Effector memory CD4-positive, alpha-beta T cell (primary cell): Measurements from ENCODE around the gene LY6G5B.

ENCODE experiments used
- DNase-seq, 3 donors: peaks; one replicate each; pipeline ENCODE4 v3.0.0-alpha.2; 2020
- H3K27ac ChIP-seq: 2 replicates; pipeline ENCODE4 v1.7.0; 2013; ENCODE audit warnings: mild to moderate bottlenecking, low read length, moderate library complexity; ENCODE audit not compliant: insufficient read depth, poor library complexity, severe bottlenecking
- H3K27me3 ChIP-seq: replicated peaks from 2 replicates; pipeline ENCODE4 v1.7.0; 2013; ENCODE audit warnings: mild to moderate bottlenecking, low read length; ENCODE audit not compliant: insufficient read depth, control insufficient read depth, poor library complexity, severe bottlenecking
- H3K36me3 ChIP-seq: 2 replicates; pipeline ENCODE4 v1.7.0; 2013; ENCODE audit warnings: mild to moderate bottlenecking, low read length, moderate library complexity; ENCODE audit not compliant: control insufficient read depth, insufficient read depth
- H3K4me1 ChIP-seq: 2 replicates; pipeline ENCODE4 v1.7.0; 2013; ENCODE audit warnings: low read length, mild to moderate bottlenecking; ENCODE audit not compliant: control insufficient read depth, insufficient read depth, poor library complexity, severe bottlenecking
- H3K4me3 ChIP-seq: 2 replicates; pipeline ENCODE4 v1.7.0; 2013; ENCODE audit warnings: low read length, low read depth, mild to moderate bottlenecking; ENCODE audit not compliant: insufficient read depth, poor library complexity, severe bottlenecking
- H3K9me3 ChIP-seq: 2 replicates; pipeline ENCODE4 v1.7.0; 2013; ENCODE audit warnings: mild to moderate bottlenecking, low read length, moderate library complexity; ENCODE audit not compliant: control insufficient read depth

The LY6G5B gene

GRCh38 chr6:31655349-31656237 is 14.2 kb upstream of the LY6G5B start, which contains the start of gene APOM:
Gene APOM (plus strand): TSS chr6:31655894. CDS start chr6:31655967, 73 bp downstream.
- Histone ChIP-seq H3K27ac (no peak within 1 kb of the TSS), H3K36me3 (peaks cover 4% of the 10 kb centered on the region), H3K4me3 (no peak within 1 kb of the TSS), H3K4me1 (peaks cover 41% of the 10 kb centered on the region), H3K27me3 (no peaks in the 10 kb centered on the region), H3K9me3 (no peaks in the 10 kb centered on the region)
- DNase-seq, result no peak

GRCh38 chr6:31657406-31658157 is 12.2 kb upstream of the LY6G5B start:
- Histone ChIP-seq H3K4me3 (no peak overlapping the region), H3K27me3 (no peaks in the 10 kb centered on the region), H3K36me3 (peaks cover 9% of the 10 kb centered on the region), H3K27ac (no peak overlapping the region), H3K9me3 (no peaks in the 10 kb centered on the region), H3K4me1 (peaks cover 38% of the 10 kb centered on the region)
- DNase-seq, result no peak

- no peak for DNase-seq
- H3K9me3 ChIP-seq, result no peaks in the 10 kb centered on the region
- no peak overlapping the region for H3K27ac ChIP-seq
- H3K36me3 ChIP-seq, result peaks cover 9% of the 10 kb centered on the region
- H3K4me3 ChIP-seq, result no peak overlapping the region
- no peaks in the 10 kb centered on the region for H3K27me3 ChIP-seq
- H3K4me1 ChIP-seq, result peaks cover 38% of the 10 kb centered on the region
Observed at GRCh38 chr6:31658158-31658688, 11.6 kb upstream of the LY6G5B start.

- Histone ChIP-seq H3K27me3 (no peaks in the 10 kb centered on the region), H3K36me3 (peaks cover 9% of the 10 kb centered on the region)
Observed at GRCh38 chr6:31658983-31659648, 10.7 kb upstream of the LY6G5B start.

GRCh38 chr6:31659649-31660380 is 10.0 kb upstream of the LY6G5B start:
- peak overlapping the region; percentile 80 for H3K27ac ChIP-seq
- DNase-seq, result peak in 1 of 3 donors; percentile 18
- H3K4me3 ChIP-seq, result peak overlapping the region; percentile 82
- peaks cover 50% of the 10 kb centered on the region for H3K4me1 ChIP-seq
- no peaks in the 10 kb centered on the region for H3K27me3 ChIP-seq
- no peaks in the 10 kb centered on the region for H3K9me3 ChIP-seq
- peaks cover 9% of the 10 kb centered on the region for H3K36me3 ChIP-seq

More at GRCh38 chr6:31658983-31659648, 10.7 kb upstream of the LY6G5B start:
- H3K9me3 ChIP-seq, result no peaks in the 10 kb centered on the region
- H3K27ac ChIP-seq, result peak overlapping the region; percentile 80
- no peak for DNase-seq
- peak overlapping the region; percentile 82 for H3K4me3 ChIP-seq
- peaks cover 43% of the 10 kb centered on the region for H3K4me1 ChIP-seq

GRCh38 chr6:31660381-31661261 is 9.2 kb upstream of the LY6G5B start, which contains the start of gene C6orf47:
Gene C6orf47 (minus strand): TSS chr6:31660778. CDS start chr6:31659947, 831 bp downstream.
- Histone ChIP-seq H3K36me3 (peaks cover 9% of the 10 kb centered on the region), H3K27ac (peak within 1 kb of the TSS; percentile 80), H3K27me3 (no peaks in the 10 kb centered on the region), H3K9me3 (no peaks in the 10 kb centered on the region), H3K4me3 (peak within 1 kb of the TSS; percentile 82), H3K4me1 (peaks cover 51% of the 10 kb centered on the region)
- DNase-seq, result peak; percentile 48 to 72 (median 64)

- H3K4me3 ChIP-seq, result peak overlapping the region; percentile 82
- H3K27ac ChIP-seq, result peak overlapping the region; percentile 80
- H3K36me3 ChIP-seq, result peaks cover 9% of the 10 kb centered on the region
- no peaks in the 10 kb centered on the region for H3K27me3 ChIP-seq
- peaks cover 54% of the 10 kb centered on the region for H3K4me1 ChIP-seq
- H3K9me3 ChIP-seq, result no peaks in the 10 kb centered on the region
- no peak for DNase-seq
Observed at GRCh38 chr6:31661262-31662123, 8.3 kb upstream of the LY6G5B start.

GRCh38 chr6:31662124-31662723 is 7.6 kb upstream of the LY6G5B start:
- peaks cover 13% of the 10 kb centered on the region for H3K36me3 ChIP-seq

More at GRCh38 chr6:31662124-31662723, 7.6 kb upstream of the LY6G5B start:
- Histone ChIP-seq H3K9me3 (no peaks in the 10 kb centered on the region), H3K4me3 (no peak overlapping the region), H3K27ac (peak overlapping the region; percentile 12), H3K4me1 (peaks cover 59% of the 10 kb centered on the region), H3K27me3 (no peaks in the 10 kb centered on the region)
- DNase-seq, result no peak
